Cardiac fibroblast (primary cell): Measurements from ENCODE around the gene SLC29A3.
A peak's percentile ranks its signal among the peaks of the same experiment; 100 is the strongest.
"Not testable (repeated sequence)": the region's sequence is repeated elsewhere in the genome, so short reads cannot be mapped to it uniquely, and the experiment has no call there.

ENCODE experiments used
- DNase-seq, 2 donors: peaks; one replicate each; pipeline versions ENCODE4 v3.0.0 to v3.0.0-alpha.2; 2010; ENCODE audit warnings: low read depth in 2 of 2
- H3K4me3 ChIP-seq, 2 donors: replicated peaks in 1 of 2; 1 replicate in 1 of 2; 2 replicates in 1 of 2; pipeline ENCODE4 v1.5.1; 2011; ENCODE audit warnings: low read depth in 2 of 2, low read length in 2 of 2, mild to moderate bottlenecking in 2 of 2, moderate library complexity in 1 of 2
- CTCF ChIP-seq: IDR thresholded peaks from one replicate; pipeline ENCODE4 v1.5.1; 2011; ENCODE audit warnings: low read depth, mild to moderate bottlenecking, low read length, inconsistent platforms

SLC29A3 gene

DNA sequence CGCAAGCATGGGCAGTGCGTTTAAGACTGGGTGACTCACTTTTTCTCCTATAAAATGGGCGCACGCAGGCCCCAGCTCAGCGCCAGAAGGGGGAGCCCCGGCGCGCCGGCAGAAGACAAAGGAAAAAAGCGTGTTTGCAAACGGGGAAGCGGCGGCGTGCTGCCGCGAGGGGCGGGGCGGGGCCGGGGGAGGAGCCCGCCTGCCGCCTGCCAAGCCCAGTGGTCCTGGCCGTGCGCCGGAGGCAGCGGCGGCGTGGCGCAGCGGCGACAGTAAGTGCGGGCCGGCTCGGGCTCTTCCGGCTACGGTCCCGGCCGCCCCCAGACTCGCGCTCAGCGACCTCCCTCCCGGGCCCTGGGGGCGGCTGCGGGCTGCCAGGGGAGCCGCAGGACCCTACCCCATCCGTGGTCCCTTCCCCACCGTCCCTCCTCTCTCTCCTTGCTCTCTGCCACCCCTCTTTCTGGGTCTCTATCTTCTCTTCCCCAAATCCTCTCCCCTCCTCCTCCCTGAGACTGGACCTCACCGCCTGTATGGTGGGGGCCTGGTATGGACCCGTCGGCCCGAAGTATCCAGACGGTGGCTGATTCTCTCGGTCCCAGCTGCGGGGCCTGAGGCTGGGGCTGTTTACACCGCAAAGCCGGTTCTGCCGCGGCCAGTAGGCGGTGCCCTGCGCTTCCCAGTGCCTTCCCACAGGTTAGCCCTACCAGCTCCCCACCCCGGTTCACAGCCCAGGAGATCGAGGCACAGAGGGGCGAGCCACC lies at the start of gene SLC29A3:
Gene SLC29A3 (plus strand): TSS at position 218 of the 758 bp plus-strand sequence. CDS start 51 bp downstream, at position 269.
- TF ChIP-seq CTCF, result peak; percentile 74
- H3K4me3 ChIP-seq, result peak within 1 kb of the TSS; percentile 65 to 70
- peak; percentile 78 to 87 for DNase-seq

DNA sequence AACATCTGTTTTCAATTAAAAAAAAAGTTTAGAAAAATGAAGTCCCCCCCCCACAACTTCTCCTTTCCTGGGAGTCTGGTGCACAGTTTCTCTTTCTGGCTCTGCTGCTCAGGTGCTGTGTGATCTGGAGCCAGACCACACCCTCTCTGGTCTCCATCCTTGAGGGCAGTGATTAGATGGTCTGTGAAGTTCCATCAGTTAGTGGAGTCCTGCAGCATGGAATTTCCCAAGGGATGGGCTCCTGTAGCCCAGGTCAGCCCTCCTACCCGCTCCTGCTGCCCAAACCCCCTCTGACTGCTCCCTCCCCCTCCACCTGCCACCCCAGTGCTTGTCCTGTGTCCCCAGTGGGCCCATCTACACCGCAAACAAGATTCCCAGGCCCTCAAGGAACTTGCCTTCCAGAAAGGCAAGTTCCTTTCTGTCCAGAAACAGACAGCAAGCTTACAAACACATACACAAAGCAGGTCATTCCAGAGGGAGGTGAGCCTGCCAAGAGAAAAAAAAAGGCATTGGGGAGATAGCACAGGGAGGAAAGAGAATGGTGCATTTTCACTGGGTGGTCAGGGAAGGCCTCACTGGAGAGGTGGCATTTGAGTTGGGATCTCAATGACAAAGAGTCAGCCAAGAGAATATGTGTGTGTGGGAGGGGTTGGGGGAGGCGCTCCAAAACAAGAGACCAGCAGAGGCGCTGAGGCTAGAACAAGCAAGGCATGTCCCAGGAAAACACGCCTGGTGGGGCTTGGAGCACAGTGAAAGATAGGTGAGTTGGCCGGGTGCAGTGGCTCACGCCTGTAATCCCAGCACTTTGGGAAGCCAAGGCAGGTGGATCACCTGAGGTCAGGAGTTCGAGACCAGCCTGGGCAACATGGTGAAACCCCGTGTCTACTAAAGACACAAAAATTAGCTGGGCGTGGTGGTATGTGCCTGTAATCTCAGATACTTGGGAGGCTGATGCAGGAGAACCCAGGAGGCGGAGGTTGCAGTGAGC lies 49.5 kb upstream of the SLC29A3 start:
- TF ChIP-seq CTCF, result no peak
- H3K4me3 ChIP-seq, result no peak overlapping the region
- DNase-seq, result peak; percentile 43 to 76

- DNase-seq, result peak; percentile 88 to 91
- no peak overlapping the region for H3K4me3 ChIP-seq
- peak; percentile 78 for TF ChIP-seq CTCF
Measured at GRCh38 chr10:71270301-71271220, 48.5 kb upstream of the SLC29A3 start.

DNA sequence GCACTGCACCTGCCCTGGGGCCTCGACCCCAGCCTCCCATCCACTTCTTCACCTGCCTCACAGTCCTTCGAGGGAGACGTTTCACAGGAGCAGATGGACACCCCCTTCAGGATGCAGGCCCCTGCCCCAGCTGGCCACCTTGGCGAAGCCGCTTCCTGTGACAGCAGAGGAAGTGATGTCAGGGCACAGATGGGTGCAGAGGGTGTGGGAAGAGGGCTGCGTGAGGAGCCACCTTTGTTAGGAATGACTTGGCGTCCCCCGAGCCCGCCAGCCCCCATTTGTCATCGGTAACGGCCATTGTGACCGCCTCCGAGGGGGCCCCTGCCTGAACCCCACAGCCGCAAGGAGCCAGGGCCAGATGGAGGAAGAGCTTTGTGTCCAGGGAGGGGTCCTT lies 47.4 kb upstream of the SLC29A3 start:
- peak in 1 of 2 donors; percentile 58 for DNase-seq
- no peak overlapping the region for H3K4me3 ChIP-seq
- TF ChIP-seq CTCF, result no peak

DNA sequence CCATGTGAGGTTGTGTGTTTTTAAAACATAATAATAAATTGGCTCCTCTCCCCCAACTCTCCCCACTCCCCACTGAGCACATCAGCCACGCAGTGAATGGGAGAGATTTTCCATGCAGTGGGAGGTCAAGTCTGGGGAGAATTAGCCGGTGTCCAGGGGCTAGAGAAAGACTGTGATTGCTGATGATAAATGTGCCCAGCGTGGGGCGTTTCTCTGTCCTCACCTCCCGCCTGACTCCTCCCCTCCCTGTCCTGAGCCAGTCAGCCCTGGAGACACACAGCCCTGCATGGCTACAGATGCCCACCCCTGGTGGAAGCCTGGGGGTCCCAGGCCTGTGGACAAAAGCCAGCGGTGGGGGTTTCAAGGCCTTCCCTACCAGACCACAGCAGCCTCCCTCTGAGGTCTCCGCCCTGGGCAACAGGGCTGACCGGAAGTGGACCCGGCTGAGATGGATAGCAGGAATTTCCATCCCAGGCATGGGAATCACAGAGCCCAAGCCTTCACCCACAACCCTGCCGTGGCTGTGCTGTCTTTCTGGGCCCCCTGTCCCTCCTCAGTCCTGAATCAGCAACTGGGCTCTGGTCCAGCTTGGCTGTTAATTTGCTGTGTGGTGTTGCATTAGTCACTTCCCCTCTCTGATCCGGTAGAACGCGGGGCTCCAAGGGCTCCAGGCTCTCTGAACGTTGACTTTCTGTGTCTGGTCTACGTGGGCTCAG lies 46.8 kb upstream of the SLC29A3 start:
- H3K4me3 ChIP-seq, result no peak overlapping the region
- DNase-seq, result peak; percentile 76 to 89
- TF ChIP-seq CTCF, result no peak

DNA sequence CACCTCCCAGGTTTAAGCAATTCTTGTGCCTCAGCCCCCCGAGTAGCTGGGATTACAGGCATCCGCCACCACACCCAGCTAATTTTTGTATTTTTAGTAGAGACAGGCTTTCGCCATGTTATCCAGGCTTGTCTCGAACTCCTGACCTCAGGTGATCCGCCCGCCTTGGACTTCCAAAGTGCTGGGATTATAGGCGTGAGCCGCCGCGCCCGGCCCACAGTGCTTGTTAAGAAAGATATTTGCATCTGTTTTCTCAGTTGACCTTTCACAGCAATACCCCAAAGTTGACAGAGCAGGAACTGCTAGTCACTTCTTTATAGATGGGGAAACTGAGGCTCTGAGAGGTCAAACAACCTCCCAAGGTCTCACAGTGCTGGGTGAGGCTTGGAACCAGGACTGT lies 46.1 kb upstream of the SLC29A3 start:
- not testable (repeated sequence) for DNase-seq, H3K4me3 ChIP-seq
